H54 (cell line): ENCODE measurements around the gene PCYOX1L.

Experiments
- DNase-seq: peaks from one replicate; pipeline ENCODE4 v3.0.0; 2011; ENCODE audit warnings: low spot score, mixed read lengths; ENCODE audit not compliant: insufficient read length
- FAIRE-seq: peaks from 3 replicates; lab custom pipeline; 2011; peaks lifted over from hg19 to GRCh38; lab: Jason Lieb, UNC
- POLR2A ChIP-seq: IDR thresholded peaks from 2 replicates; pipeline ENCODE4 v1.6.1; 2011; ENCODE audit warnings: low read depth, mild to moderate bottlenecking, low read length

The PCYOX1L gene

GRCh38 chr5:149348518-149348917 is 9.3 kb upstream of the PCYOX1L start:
- DNase-seq, result no peak
- FAIRE-seq, result no peak
- no peak for TF ChIP-seq POLR2A

GRCh38 chr5:149349382-149349781 is 8.5 kb upstream of the PCYOX1L start:
- DNase-seq (no peak), FAIRE-seq (no peak)
- no peak for TF ChIP-seq POLR2A

- no peak for DNase-seq
- no peak for FAIRE-seq
Observed at GRCh38 chr5:149352169-149352568, 5.7 kb upstream of the PCYOX1L start.

GRCh38 chr5:149353911-149354310 is 3.9 kb upstream of the PCYOX1L start:
- DNase-seq, result no peak
- FAIRE-seq, result no peak
- no peak for TF ChIP-seq POLR2A

More at GRCh38 chr5:149352169-149352568, 5.7 kb upstream of the PCYOX1L start:
- TF ChIP-seq POLR2A, result no peak

- TF ChIP-seq POLR2A, result no peak
- FAIRE-seq, result no peak
- no peak for DNase-seq
Observed at GRCh38 chr5:149355688-149356087, 2.2 kb upstream of the PCYOX1L start.

GRCh38 chr5:149356391-149356790 is 1.5 kb upstream of the PCYOX1L start:
- no peak for TF ChIP-seq POLR2A
- DNase-seq (no peak), FAIRE-seq (no peak)

GRCh38 chr5:149358294-149358651 is 427 bp downstream of the PCYOX1L start:
- TF ChIP-seq POLR2A, result no peak
- FAIRE-seq (no peak), DNase-seq (no peak)

GRCh38 chr5:149358868-149359495 is 1.1 kb downstream of the PCYOX1L start:
- FAIRE-seq (no peak), DNase-seq (no peak)
- TF ChIP-seq POLR2A, result no peak

- no peak for DNase-seq
- no peak for TF ChIP-seq POLR2A
- no peak for FAIRE-seq
Observed at GRCh38 chr5:149360272-149360671, 2.4 kb downstream of the PCYOX1L start.

GRCh38 chr5:149362541-149362940 is 4.7 kb downstream of the PCYOX1L start:
- FAIRE-seq, result no peak
- TF ChIP-seq POLR2A, result no peak
- no peak for DNase-seq

GRCh38 chr5:149363358-149363757 is 5.5 kb downstream of the PCYOX1L start:
- FAIRE-seq (no peak), DNase-seq (no peak)
- no peak for TF ChIP-seq POLR2A

- FAIRE-seq (no peak), DNase-seq (no peak)
- no peak for TF ChIP-seq POLR2A
Observed at GRCh38 chr5:149363936-149364335, 6.1 kb downstream of the PCYOX1L start.

- TF ChIP-seq POLR2A, result no peak
- FAIRE-seq (no peak), DNase-seq (no peak)
Observed at GRCh38 chr5:149364719-149365118, 6.9 kb downstream of the PCYOX1L start.

- DNase-seq (no peak), FAIRE-seq (no peak)
- TF ChIP-seq POLR2A, result no peak
Observed at GRCh38 chr5:149365418-149365817, 7.6 kb downstream of the PCYOX1L start.

GRCh38 chr5:149366169-149366729 is 8.4 kb downstream of the PCYOX1L start:
- no peak for DNase-seq
- no peak for FAIRE-seq
- no peak for TF ChIP-seq POLR2A
